ENCODE data around the gene DNAJC7. TPM values are rescaled to one million over a fixed set of nuclear protein-coding genes. Genes with fewer than 3 reads are reported as not detected.

The DNAJC7 gene
- total and polyA plus RNA-seq, 9 of the 15 experiments (the other 6 are each of a cell fraction or from before 2014, with no cell fraction given) = 85.8 to 262 (median 157) TPM

DNA sequence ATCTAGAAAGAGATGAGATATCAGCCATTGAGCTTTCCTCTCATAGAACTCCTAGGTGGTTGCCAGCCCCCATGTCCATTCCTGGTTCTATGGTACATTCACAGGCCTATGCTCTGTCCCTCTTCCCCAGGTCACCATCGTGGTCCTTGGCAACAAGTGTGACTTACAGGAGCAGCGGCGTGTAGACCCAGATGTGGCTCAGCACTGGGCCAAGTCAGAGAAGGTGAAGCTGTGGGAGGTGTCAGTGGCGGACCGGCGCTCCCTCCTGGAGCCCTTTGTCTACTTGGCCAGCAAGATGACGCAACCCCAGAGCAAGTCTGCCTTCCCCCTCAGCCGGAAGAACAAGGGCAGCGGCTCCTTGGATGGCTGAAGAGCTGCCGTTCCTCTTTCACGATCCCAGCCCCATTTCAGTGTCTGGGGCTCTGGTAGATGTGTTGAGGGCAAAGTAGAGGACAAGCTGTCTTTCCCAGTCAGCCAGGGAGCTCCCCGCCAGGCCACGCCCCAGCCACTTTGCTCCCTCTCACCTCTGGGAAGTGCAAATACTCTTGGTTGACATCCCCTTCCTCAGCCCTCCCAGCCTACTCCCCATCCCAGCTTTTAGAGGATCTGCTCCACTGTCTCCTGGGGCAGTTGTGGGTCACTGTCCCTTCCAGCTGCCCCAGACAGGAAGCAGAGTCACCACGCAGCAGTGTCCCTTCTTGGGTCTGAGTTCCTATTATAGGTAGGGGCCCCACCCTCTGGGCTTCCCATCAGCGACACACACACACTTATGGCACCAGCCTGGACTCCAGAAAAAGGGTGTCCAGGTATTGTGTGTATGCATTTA lies 6.5 kb upstream of the DNAJC7 start (continued):
- TF ChIP-seq, protein P1, sequence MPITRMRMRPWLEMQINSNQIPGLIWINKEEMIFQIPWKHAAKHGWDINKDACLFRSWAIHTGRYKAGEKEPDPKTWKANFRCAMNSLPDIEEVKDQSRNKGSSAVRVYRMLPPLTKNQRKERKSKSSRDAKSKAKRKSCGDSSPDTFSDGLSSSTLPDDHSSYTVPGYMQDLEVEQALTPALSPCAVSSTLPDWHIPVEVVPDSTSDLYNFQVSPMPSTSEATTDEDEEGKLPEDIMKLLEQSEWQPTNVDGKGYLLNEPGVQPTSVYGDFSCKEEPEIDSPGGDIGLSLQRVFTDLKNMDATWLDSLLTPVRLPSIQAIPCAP (CRISPR knock-in tag; IDR thresholded peaks at IDR 0.05; ENCODE audit: borderline replicate concordance) = no peak
- no peak for TF ChIP-seq DNMT1 (IDR thresholded peaks at IDR 0.05)
- TF ChIP-seq, protein P2, sequence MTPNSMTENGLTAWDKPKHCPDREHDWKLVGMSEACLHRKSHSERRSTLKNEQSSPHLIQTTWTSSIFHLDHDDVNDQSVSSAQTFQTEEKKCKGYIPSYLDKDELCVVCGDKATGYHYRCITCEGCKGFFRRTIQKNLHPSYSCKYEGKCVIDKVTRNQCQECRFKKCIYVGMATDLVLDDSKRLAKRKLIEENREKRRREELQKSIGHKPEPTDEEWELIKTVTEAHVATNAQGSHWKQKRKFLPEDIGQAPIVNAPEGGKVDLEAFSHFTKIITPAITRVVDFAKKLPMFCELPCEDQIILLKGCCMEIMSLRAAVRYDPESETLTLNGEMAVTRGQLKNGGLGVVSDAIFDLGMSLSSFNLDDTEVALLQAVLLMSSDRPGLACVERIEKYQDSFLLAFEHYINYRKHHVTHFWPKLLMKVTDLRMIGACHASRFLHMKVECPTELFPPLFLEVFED (CRISPR knock-in tag; conservative IDR thresholded peaks at IDR 0.05) = no peak
- no peak for TF ChIP-seq ZNF717 (CRISPR knock-in tag; IDR thresholded peaks at IDR 0.05)
- TF ChIP-seq, protein P3, sequence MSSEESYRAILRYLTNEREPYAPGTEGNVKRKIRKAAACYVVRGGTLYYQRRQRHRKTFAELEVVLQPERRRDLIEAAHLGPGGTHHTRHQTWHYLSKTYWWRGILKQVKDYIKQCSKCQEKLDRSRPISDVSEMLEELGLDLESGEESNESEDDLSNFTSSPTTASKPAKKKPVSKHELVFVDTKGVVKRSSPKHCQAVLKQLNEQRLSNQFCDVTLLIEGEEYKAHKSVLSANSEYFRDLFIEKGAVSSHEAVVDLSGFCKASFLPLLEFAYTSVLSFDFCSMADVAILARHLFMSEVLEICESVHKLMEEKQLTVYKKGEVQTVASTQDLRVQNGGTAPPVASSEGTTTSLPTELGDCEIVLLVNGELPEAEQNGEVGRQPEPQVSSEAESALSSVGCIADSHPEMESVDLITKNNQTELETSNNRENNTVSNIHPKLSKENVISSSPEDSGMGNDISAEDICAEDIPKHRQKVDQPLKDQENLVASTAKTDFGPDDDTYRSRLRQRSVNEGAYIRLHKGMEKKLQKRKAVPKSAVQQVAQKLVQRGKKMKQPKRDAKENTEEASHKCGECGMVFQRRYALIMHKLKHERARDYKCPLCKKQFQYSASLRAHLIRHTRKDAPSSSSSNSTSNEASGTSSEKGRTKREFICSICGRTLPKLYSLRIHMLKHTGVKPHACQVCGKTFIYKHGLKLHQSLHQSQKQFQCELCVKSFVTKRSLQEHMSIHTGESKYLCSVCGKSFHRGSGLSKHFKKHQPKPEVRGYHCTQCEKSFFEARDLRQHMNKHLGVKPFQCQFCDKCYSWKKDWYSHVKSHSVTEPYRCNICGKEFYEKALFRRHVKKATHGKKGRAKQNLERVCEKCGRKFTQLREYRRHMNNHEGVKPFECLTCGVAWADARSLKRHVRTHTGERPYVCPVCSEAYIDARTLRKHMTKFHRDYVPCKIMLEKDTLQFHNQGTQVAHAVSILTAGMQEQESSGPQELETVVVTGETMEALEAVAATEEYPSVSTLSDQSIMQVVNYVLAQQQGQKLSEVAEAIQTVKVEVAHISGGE (CRISPR knock-in tag; IDR thresholded peaks at IDR 0.05) = peak in 1 of 3 experiments; percentile 67; a peak in 2 of 6 replicates
- peak; percentile 44; the same call in 1 of the 2 replicates for TF ChIP-seq ZNF165 (CRISPR knock-in tag; IDR thresholded peaks at IDR 0.05; ENCODE audit: borderline replicate concordance)
- TF ChIP-seq, protein P4, sequence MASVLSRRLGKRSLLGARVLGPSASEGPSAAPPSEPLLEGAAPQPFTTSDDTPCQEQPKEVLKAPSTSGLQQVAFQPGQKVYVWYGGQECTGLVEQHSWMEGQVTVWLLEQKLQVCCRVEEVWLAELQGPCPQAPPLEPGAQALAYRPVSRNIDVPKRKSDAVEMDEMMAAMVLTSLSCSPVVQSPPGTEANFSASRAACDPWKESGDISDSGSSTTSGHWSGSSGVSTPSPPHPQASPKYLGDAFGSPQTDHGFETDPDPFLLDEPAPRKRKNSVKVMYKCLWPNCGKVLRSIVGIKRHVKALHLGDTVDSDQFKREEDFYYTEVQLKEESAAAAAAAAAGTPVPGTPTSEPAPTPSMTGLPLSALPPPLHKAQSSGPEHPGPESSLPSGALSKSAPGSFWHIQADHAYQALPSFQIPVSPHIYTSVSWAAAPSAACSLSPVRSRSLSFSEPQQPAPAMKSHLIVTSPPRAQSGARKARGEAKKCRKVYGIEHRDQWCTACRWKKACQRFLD (CRISPR knock-in tag; IDR thresholded peaks at IDR 0.05) = 0 out of 2 replicates have a peak, but pooled peaks have one; percentile 63
- TF ChIP-seq, protein P5, sequence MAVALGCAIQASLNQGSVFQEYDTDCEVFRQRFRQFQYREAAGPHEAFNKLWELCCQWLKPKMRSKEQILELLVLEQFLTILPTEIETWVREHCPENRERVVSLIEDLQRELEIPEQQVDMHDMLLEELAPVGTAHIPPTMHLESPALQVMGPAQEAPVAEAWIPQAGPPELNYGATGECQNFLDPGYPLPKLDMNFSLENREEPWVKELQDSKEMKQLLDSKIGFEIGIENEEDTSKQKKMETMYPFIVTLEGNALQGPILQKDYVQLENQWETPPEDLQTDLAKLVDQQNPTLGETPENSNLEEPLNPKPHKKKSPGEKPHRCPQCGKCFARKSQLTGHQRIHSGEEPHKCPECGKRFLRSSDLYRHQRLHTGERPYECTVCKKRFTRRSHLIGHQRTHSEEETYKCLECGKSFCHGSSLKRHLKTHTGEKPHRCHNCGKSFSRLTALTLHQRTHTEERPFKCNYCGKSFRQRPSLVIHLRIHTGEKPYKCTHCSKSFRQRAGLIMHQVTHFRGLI (CRISPR knock-in tag; IDR thresholded peaks at IDR 0.05) = no peak
- no peak for TF ChIP-seq ZNF444 (CRISPR knock-in tag; IDR thresholded peaks at IDR 0.05)
- TF ChIP-seq, protein P6, sequence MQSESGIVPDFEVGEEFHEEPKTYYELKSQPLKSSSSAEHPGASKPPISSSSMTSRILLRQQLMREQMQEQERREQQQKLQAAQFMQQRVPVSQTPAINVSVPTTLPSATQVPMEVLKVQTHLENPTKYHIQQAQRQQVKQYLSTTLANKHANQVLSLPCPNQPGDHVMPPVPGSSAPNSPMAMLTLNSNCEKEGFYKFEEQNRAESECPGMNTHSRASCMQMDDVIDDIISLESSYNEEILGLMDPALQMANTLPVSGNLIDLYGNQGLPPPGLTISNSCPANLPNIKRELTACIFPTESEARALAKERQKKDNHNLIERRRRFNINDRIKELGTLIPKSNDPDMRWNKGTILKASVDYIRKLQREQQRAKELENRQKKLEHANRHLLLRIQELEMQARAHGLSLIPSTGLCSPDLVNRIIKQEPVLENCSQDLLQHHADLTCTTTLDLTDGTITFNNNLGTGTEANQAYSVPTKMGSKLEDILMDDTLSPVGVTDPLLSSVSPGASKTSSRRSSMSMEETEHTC (IDR thresholded peaks at IDR 0.05) = no peak
- no peak; the same call in none of the 2 replicates for TF ChIP-seq ZNF79 (CRISPR knock-in tag; IDR thresholded peaks at IDR 0.05; ENCODE audit: low read depth)
- TF ChIP-seq NCOA4 (IDR thresholded peaks at IDR 0.05; ENCODE audit: partially characterized antibody) = no peak
- TF ChIP-seq, protein P7, sequence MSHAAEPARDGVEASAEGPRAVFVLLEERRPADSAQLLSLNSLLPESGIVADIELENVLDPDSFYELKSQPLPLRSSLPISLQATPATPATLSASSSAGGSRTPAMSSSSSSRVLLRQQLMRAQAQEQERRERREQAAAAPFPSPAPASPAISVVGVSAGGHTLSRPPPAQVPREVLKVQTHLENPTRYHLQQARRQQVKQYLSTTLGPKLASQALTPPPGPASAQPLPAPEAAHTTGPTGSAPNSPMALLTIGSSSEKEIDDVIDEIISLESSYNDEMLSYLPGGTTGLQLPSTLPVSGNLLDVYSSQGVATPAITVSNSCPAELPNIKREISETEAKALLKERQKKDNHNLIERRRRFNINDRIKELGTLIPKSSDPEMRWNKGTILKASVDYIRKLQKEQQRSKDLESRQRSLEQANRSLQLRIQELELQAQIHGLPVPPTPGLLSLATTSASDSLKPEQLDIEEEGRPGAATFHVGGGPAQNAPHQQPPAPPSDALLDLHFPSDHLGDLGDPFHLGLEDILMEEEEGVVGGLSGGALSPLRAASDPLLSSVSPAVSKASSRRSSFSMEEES (CRISPR knock-in tag; IDR thresholded peaks at IDR 0.05) = no peak
